Measurements from ENCODE around the gene PLPPR2.
A peak's percentile ranks its signal among the peaks of the same experiment; 100 is the strongest.

The PLPPR2 gene

DNA sequence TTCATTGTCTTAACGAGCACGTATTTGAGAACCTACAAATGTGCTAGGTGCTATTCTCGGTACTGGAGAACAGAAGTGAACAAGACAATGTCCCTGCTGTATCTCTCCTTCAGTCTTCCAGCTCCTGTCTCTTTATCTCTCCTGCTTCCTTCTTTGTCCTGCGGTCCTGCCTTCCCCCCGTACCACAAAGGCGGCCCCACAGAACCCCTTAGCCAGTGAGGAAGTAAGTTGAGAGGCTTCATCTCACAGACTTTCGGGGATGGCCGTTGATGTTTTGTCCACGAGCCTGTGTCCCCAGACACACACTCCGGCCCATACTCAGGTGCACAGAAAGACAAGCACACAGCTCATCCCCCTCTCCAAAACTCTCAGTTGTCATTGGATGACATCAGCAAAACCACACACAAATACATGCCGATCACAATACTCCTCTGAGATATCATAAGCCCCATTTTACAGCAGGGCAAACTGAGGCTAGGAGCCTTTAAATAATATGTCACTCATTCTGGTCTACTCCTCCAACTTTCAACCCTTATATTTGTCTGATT is 18.7 kb downstream of the PLPPR2 start:
- DNase-seq, result no peak
- Histone ChIP-seq H3K4me3 (ENCODE audit: low read depth, low read length) (peak overlapping the region; percentile 59), H3K27me3 (ENCODE audit: insufficient read depth, low read depth, severe bottlenecking) (no peaks in the 10 kb centered on the region), H3K27ac (no peak overlapping the region; the same call in 1 of the 2 replicates), H3K36me3 (no peaks in the 10 kb centered on the region; the same call in 1 of the 2 replicates), H3K9me3 (ENCODE audit: severe bottlenecking) (no peaks in the 10 kb centered on the region)
- TF ChIP-seq, protein P1, sequence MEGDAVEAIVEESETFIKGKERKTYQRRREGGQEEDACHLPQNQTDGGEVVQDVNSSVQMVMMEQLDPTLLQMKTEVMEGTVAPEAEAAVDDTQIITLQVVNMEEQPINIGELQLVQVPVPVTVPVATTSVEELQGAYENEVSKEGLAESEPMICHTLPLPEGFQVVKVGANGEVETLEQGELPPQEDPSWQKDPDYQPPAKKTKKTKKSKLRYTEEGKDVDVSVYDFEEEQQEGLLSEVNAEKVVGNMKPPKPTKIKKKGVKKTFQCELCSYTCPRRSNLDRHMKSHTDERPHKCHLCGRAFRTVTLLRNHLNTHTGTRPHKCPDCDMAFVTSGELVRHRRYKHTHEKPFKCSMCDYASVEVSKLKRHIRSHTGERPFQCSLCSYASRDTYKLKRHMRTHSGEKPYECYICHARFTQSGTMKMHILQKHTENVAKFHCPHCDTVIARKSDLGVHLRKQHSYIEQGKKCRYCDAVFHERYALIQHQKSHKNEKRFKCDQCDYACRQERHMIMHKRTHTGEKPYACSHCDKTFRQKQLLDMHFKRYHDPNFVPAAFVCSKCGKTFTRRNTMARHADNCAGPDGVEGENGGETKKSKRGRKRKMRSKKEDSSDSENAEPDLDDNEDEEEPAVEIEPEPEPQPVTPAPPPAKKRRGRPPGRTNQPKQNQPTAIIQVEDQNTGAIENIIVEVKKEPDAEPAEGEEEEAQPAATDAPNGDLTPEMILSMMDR (IDR thresholded peaks at IDR 0.05; ENCODE audit: low read depth, low read length), result no peak

DNA sequence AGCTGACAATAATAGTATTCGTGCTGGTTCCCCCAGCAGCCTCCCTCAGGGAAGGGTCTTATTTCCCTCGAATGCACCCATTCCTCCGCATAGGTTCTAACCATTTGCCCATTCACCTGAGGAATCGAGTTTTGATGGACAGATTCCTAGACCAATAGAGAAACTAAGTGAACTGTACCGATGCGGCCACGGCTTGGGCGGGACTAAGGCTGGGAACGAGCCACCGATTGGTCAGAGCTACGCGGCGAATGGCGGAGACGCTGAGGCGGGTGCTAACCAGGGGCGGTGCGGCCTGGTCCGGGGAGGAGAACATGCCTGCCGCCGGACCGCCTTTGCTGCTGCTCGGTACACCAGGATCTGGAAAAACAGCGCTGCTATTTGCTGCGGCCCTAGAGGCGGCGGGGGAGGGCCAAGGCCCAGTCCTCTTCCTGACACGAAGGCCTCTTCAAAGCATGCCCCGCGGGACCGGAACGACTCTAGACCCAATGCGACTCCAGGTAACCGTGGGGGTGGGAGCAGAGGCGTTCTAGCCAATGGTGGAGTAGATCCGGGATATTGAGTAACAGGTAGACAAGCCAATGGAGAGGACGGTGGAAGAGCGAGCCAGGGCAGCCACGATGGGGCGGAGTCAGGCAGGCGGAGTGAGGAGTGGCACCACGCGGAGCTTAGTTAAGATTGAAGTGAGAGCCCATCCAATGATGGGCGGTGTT is 19.4 kb downstream of the PLPPR2 start, which contains the start of gene SWSAP1:
Gene SWSAP1 (plus strand): TSS at position 234 of the 710 bp plus-strand sequence. CDS start 15 bp downstream, at position 249.
- Histone ChIP-seq H3K9me3 (ENCODE audit: severe bottlenecking) (no peaks in the 10 kb centered on the region), H3K4me3 (ENCODE audit: low read depth, low read length) (peak within 1 kb of the TSS; percentile 59), H3K27ac (peak within 1 kb of the TSS; percentile 90), H3K27me3 (ENCODE audit: insufficient read depth, low read depth, severe bottlenecking) (no peaks in the 10 kb centered on the region), H3K36me3 (no peaks in the 10 kb centered on the region; the same call in 1 of the 2 replicates)
- TF ChIP-seq, protein P1 (IDR thresholded peaks at IDR 0.05; ENCODE audit: low read depth, low read length), result no peak
- peak; percentile 99 for DNase-seq

DNA sequence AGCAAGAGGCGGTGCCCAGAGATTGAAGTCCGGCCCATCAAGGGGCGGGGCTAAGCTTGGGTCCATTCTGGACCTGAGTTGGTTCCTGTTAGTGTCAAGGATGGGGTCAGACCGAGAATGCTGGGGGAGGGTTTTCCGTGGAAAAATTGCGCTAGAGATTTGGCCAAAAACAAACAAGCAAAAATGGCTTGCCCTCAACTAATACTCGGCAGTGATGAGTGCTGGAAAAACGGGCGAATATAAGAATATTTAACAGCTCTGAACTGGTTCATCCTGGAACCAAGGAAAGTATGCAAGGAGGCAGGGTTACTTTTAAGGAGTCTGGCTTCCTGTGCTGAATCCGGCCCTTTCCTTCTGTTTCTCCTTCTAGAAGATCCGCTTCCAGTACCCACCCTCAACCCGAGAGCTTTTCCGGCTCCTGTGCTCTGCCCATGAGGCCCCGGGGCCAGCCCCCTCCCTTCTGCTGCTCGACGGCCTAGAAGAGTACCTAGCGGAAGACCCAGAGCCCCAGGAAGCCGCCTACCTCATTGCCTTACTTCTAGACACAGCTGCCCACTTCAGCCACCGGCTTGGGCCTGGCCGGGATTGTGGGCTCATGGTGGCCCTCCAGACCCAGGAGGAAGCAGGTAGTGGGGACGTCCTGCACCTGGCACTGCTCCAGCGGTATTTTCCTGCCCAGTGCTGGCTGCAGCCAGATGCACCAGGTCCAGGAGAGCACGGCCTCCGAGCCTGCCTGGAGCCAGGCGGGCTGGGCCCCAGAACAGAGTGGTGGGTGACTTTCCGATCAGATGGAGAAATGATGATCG is 20.1 kb downstream of the PLPPR2 start:
- H3K9me3 ChIP-seq (ENCODE audit: severe bottlenecking), result no peaks in the 10 kb centered on the region
- no peaks in the 10 kb centered on the region for H3K27me3 ChIP-seq (ENCODE audit: insufficient read depth, low read depth, severe bottlenecking)

GRCh38 chr19:11377237-11377636 is 22.0 kb downstream of the PLPPR2 start:
- Histone ChIP-seq H3K4me3 (ENCODE audit: low read depth, low read length) (no peak overlapping the region), H3K36me3 (no peaks in the 10 kb centered on the region; the same call in 1 of the 2 replicates), H3K27me3 (ENCODE audit: insufficient read depth, low read depth, severe bottlenecking) (no peaks in the 10 kb centered on the region), H3K9me3 (ENCODE audit: severe bottlenecking) (no peaks in the 10 kb centered on the region), H3K27ac (no peak overlapping the region)
- TF ChIP-seq, protein P1 (IDR thresholded peaks at IDR 0.05; ENCODE audit: low read depth, low read length), result no peak
- no peak for DNase-seq

More for the DNA sequence above, 20.1 kb downstream of the PLPPR2 start:
- Histone ChIP-seq H3K4me3 (ENCODE audit: low read depth, low read length) (peak overlapping the region; percentile 59), H3K36me3 (no peaks in the 10 kb centered on the region; the same call in 1 of the 2 replicates), H3K27ac (peak overlapping the region; percentile 72)
- TF ChIP-seq, protein P1 (IDR thresholded peaks at IDR 0.05; ENCODE audit: low read depth, low read length), result no peak
- peak; percentile 54 for DNase-seq

GRCh38 chr19:11377756-11378155 is 22.5 kb downstream of the PLPPR2 start:
- Histone ChIP-seq H3K27ac (no peak overlapping the region), H3K36me3 (no peaks in the 10 kb centered on the region; the same call in 1 of the 2 replicates), H3K9me3 (ENCODE audit: severe bottlenecking) (no peaks in the 10 kb centered on the region), H3K27me3 (ENCODE audit: insufficient read depth, low read depth, severe bottlenecking) (peaks cover 4% of the 10 kb centered on the region), H3K4me3 (ENCODE audit: low read depth, low read length) (no peak overlapping the region)
- DNase-seq, result no peak
- TF ChIP-seq, protein P1 (IDR thresholded peaks at IDR 0.05; ENCODE audit: low read depth, low read length), result no peak
